D341Med (cell line): ENCODE measurements around the gene KCNK4.

Experiments used
- DNase-seq: peaks from one replicate; pipeline ENCODE4 v3.0.0; 2012; ENCODE audit warnings: low spot score

KCNK4 gene

GRCh38 chr11:64324692-64325469 is 33.8 kb downstream of the KCNK4 start:
- DNase-seq = no peak

- no peak for DNase-seq
Observed at GRCh38 chr11:64327375-64327774, 36.3 kb downstream of the KCNK4 start.

GRCh38 chr11:64327993-64328392 is 36.9 kb downstream of the KCNK4 start:
- no peak for DNase-seq

GRCh38 chr11:64330888-64331287 is 39.8 kb downstream of the KCNK4 start:
- DNase-seq = no peak

- DNase-seq = peak; percentile 81
Observed at GRCh38 chr11:64331569-64332371, 40.7 kb downstream of the KCNK4 start.

GRCh38 chr11:64333556-64333955 is 42.5 kb downstream of the KCNK4 start:
- no peak for DNase-seq

GRCh38 chr11:64334764-64335735 is 43.9 kb downstream of the KCNK4 start:
- DNase-seq = peak; percentile 88

- DNase-seq = no peak
Observed at GRCh38 chr11:64337538-64338249, 46.6 kb downstream of the KCNK4 start.

GRCh38 chr11:64338716-64339115 is 47.6 kb downstream of the KCNK4 start:
- DNase-seq = no peak

- no peak for DNase-seq
Observed at GRCh38 chr11:64339286-64339685, 48.2 kb downstream of the KCNK4 start.

- DNase-seq = no peak
Observed at GRCh38 chr11:64339754-64340408, 48.8 kb downstream of the KCNK4 start, which contains the start of gene CCDC88B. Gene CCDC88B, plus strand, starts transcription at chr11:64340204. Its CDS starts 63 bp downstream, at chr11:64340267.

GRCh38 chr11:64340671-64341335 is 49.7 kb downstream of the KCNK4 start:
- no peak for DNase-seq

- DNase-seq = no peak
Observed at GRCh38 chr11:64341429-64341828, 50.3 kb downstream of the KCNK4 start.

GRCh38 chr11:64341851-64342791 is 51.0 kb downstream of the KCNK4 start:
- peak; percentile 94 for DNase-seq

GRCh38 chr11:64342869-64343745 is 52.0 kb downstream of the KCNK4 start:
- no peak for DNase-seq

- peak; percentile 65 for DNase-seq
Observed at GRCh38 chr11:64343767-64344559, 52.9 kb downstream of the KCNK4 start.

GRCh38 chr11:64344787-64345186 is 53.7 kb downstream of the KCNK4 start:
- no peak for DNase-seq
